Measurements from ENCODE around the gene HSPA1B.

GRCh38 chr6:31785475-31785874 is 42.1 kb upstream of the HSPA1B start:
- TF ChIP-seq CTCF (IDR thresholded peaks at IDR 0.05; ENCODE audit: insufficient read depth, low read length) (no peak), REST (IDR thresholded peaks at IDR 0.05; ENCODE audit: insufficient replicate concordance, low read depth) (no peak)
